SK-N-MC (cell line): Measurements from ENCODE around the gene SLC27A1.

Experiments used
- DNase-seq: peaks from one replicate; pipeline ENCODE4 v3.0.0-alpha.2; 2011; ENCODE audit warnings: low read depth, low spot score
- H3K27ac ChIP-seq: fragments of 200-600 bp; sonication (generic); 2 replicates; pipeline ENCODE4 v1.5.1; 2016; ENCODE audit warnings: mixed run types
- H3K36me3 ChIP-seq: fragments of 200-600 bp; sonication (generic); 2 replicates; pipeline ENCODE4 v1.6.1; 2017; ENCODE audit warnings: antibody characterized with exemption, low read length, mixed read lengths; ENCODE audit not compliant: insufficient read depth
- H3K4me3 ChIP-seq: fragments of 200-600 bp; sonication (generic); 2 replicates; pipeline ENCODE4 v1.5.1; 2016
- H3K9ac ChIP-seq: fragments of 200-600 bp; sonication (generic); 2 replicates; pipeline ENCODE4 v1.8.0; 2017; ENCODE audit warnings: mixed run types, mixed read lengths; ENCODE audit not compliant: insufficient read length
- H3K9me3 ChIP-seq: fragments of 200-600 bp; sonication (generic); 2 replicates; pipeline ENCODE4 v1.6.1; 2017; ENCODE audit warnings: low read depth, mild to moderate bottlenecking, antibody characterized with exemption, low read length, moderate library complexity, mixed read lengths
- EZH2 ChIP-seq: fragments of 200-600 bp; sonication (generic); IDR thresholded peaks from one replicate; pipeline ENCODE4 v1.6.1; 2017; ENCODE audit warnings: antibody characterized with exemption
- FOXP2 ChIP-seq: optimal IDR thresholded peaks from 2 replicates; pipeline ENCODE3; 2011; ENCODE audit warnings: mild to moderate bottlenecking, moderate library complexity; ENCODE audit not compliant: insufficient read depth; ENCODE audit errors: extremely low read length, control extremely low read depth
- POLR2AphosphoS5 ChIP-seq: IDR thresholded peaks from 2 replicates; pipeline ENCODE4 v1.6.1; 2012; ENCODE audit warnings: mild to moderate bottlenecking, low read depth, low read length, borderline replicate concordance

The SLC27A1 gene

DNA sequence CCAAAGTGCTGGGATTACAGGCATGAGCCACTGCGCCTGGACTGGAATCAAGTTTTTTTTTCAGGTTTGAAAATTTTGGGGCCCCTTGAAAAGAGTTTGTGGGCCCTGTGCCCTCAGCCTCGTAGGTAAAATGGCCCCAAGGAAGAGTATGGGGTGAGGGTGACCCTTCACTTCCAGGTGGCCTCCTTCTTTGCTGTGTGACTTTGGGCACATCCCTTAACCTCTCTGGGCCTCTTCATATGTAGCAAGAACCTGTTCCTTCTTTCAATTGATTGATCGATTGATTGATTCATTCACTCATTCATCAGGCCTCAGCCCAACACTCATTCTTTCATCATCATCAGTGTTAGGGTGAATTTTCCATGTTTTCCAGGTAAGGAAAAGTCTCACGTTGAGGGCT, 18.5 kb upstream of the SLC27A1 start:
- no peak for TF ChIP-seq POLR2AphosphoS5
- no peak for TF ChIP-seq EZH2
- no peak for TF ChIP-seq FOXP2
- no peaks in the 10 kb centered on the region for H3K36me3 ChIP-seq
- H3K4me3 ChIP-seq: no peak overlapping the region
- DNase-seq: no peak
- H3K9me3 ChIP-seq: no peaks in the 10 kb centered on the region
- no peak overlapping the region for H3K9ac ChIP-seq
- H3K27ac ChIP-seq: no peak overlapping the region

DNA sequence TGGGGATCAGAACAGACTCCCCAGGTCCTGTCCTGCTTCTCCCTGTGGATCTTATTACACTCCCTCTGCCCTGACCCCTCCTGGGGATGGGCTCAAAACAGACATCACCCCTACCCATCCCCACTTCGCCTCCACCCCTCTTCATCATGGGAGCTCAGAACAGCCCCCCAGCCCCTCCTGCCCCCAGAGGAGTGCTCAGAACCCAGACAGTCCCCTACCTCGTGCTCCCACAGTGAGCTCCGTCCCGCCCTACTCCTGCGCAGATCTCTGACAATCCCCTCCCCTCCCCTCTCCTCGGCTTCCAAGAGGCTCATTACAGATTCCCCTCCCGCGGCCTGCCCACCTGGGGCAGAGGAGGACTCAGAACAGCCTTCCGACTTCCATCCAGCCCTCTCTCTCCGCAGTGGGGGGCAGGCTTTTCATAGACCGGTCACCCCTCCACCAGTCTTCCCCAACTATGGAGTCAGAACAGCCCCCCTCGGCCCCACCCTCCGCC, 15.7 kb upstream of the SLC27A1 start:
- DNase-seq: no peak
- Histone ChIP-seq H3K4me3 (no peak overlapping the region), H3K9me3 (no peaks in the 10 kb centered on the region), H3K9ac (no peak overlapping the region), H3K36me3 (no peaks in the 10 kb centered on the region), H3K27ac (no peak overlapping the region)
- no peak for TF ChIP-seq POLR2AphosphoS5
- TF ChIP-seq EZH2: no peak
- TF ChIP-seq FOXP2: no peak

DNA sequence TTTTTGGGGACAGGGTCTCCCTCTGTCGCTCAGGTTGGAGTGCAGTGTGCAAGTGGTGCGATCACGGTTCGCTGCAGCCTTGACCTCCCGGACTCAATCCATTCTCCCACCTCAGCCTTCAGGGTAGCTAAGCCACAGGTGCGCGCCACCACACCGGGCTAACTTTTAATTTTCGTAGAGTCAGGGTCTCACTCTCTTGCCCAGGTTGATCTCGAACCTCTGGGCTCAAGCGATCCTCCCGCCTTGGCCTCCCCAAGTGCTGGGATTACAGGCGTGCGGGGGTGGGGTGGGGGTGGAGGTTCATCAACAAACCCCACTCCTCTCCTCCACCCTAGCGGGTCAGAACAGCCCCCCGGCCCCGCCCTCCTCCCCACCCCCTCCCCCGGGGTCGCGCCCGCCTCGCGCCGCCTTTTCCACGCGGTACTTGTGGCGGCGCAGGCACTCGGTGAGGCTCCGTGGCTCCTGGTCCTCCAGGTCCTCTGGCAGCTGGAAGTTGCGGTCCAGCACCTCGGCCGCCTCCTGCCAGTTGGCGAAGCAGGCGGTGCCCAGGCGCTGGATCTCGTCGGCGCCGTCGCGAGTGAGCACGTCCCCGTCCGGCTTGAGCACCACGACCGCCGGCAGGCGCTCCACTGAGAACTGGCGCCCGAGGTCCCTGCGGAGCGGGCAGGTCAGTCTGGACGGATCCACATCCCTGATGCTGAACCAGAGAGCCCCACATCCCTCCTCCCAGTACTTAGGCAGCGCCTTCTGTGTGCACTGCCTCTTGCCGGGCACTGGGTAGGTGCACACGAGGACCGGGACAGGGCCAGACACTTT, 14.8 kb upstream of the SLC27A1 start:
- no peak overlapping the region for H3K27ac ChIP-seq
- H3K4me3 ChIP-seq: no peak overlapping the region
- no peak overlapping the region for H3K9ac ChIP-seq
- no peak for DNase-seq
- TF ChIP-seq POLR2AphosphoS5 (no peak), EZH2 (no peak), FOXP2 (no peak)
- no peaks in the 10 kb centered on the region for H3K36me3 ChIP-seq
- no peaks in the 10 kb centered on the region for H3K9me3 ChIP-seq

DNA sequence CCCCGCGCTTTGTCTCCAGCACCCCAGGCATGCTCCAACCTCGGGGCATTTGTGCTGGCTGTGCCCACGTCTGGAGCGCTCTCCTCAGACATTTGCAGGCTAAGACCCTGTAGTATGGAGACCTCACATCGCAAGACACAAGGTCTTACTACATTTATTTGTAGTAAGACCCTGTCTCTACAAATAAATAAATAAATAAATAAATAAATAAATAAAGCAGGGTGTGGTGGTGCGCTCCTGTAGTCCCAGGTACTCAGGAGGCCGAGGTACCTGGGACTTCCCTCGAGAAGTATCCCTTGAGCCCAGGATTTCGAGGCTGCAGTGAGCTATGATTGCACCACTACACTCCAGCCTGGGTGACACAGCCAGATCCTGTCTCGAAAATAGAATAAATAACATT, 14.2 kb upstream of the SLC27A1 start:
- Histone ChIP-seq H3K9me3 (no peaks in the 10 kb centered on the region), H3K4me3 (no peak overlapping the region), H3K9ac (no peak overlapping the region), H3K27ac (no peak overlapping the region), H3K36me3 (no peaks in the 10 kb centered on the region)
- no peak for DNase-seq
- no peak for TF ChIP-seq POLR2AphosphoS5
- TF ChIP-seq FOXP2: no peak
- TF ChIP-seq EZH2: no peak

DNA sequence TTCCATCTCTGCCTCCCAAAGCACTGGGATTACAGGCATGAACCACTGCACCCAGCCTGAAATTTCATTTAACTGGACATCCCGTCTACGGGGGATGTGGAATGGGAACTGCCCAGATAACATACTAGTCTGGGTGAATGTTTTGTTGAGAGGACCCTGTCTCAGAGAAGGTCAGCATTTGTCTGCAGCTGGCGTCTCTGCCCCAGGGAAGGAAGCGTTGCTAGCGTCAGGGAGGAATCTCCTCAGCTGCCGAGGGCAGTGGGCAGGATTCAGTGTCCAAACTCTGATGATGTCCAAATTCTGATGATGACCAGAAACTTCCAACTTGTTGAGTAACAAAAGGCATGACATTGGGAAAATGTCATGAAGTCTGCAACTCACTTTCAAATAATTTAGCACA, 12.7 kb upstream of the SLC27A1 start:
- Histone ChIP-seq H3K27ac (no peak overlapping the region), H3K4me3 (no peak overlapping the region), H3K9me3 (no peaks in the 10 kb centered on the region), H3K9ac (no peak overlapping the region), H3K36me3 (no peaks in the 10 kb centered on the region)
- DNase-seq: no peak
- TF ChIP-seq EZH2: no peak
- no peak for TF ChIP-seq FOXP2
- TF ChIP-seq POLR2AphosphoS5: no peak

DNA sequence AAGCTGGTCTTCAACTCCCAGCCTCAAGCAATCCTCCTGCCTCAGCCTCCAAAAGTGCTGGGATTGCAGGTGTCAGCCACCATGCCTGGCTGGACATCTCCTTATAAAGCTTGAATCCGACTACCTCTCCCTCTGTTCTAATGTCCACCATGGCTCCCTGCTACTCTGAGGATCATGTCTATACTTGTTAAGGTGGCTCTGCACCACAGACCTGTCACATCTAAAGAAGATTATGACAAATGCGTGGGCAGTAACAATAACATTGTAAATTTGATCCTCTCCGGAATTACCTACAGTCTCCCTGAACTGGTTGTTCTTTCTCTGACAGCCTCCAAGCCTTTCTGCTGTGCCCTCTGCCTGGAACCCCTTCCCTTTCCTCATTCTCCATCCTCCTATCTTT, 11.4 kb upstream of the SLC27A1 start:
- DNase-seq: no peak
- H3K9ac ChIP-seq: no peak overlapping the region
- TF ChIP-seq EZH2 (no peak), POLR2AphosphoS5 (no peak), FOXP2 (no peak)
- H3K36me3 ChIP-seq: no peaks in the 10 kb centered on the region
- no peak overlapping the region for H3K27ac ChIP-seq
- no peak overlapping the region for H3K4me3 ChIP-seq
- no peaks in the 10 kb centered on the region for H3K9me3 ChIP-seq

DNA sequence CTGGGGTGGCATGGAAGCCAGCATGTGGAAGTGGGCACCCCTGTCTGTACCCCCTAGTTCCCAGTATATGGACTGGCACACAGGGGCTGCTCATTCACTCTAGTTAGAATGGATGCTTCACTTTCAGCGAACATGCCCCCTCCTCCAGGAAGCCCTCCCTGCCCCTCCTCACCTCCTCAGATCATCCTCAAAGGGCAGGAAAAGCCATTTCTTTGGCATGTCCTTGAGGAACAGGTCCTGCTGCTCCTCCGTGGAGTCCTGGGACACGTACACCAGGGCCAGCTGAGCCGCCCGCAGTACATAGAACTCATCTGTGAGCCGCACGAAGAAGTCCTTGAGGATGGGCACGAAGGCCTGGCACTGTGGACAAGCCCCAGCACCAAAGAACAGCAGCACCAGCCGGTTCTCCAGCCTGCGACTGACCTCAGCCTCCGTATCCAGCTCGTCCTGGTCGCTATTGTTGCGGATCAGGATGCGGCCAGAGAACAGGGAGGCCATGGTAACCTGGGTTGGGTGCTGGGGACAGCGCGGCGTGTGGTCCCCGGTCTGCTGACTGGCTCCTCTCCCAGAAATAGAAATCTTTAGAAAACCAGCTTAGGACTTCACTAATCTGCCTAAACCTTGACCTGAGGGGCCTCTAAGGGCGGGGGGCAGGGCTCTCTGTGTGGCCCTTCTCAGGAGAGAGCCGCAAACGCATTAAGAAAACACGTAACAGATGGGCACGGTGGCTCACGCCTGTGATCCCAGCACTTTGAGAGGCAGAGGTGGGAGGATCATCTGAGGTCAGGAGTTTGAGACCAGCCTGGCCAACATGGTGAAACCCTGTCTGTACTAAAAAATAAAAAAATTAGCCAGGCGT, 9.7 kb upstream of the SLC27A1 start, which contains the start of gene NXNL1:
Gene NXNL1, minus strand, starts transcription at position 555 of the 859 bp plus-strand sequence. Its CDS starts 57 bp downstream, at position 498.
- Histone ChIP-seq H3K9ac (no peak within 1 kb of the TSS), H3K4me3 (no peak within 1 kb of the TSS), H3K9me3 (no peaks in the 10 kb centered on the region), H3K27ac (no peak within 1 kb of the TSS), H3K36me3 (no peaks in the 10 kb centered on the region)
- TF ChIP-seq EZH2 (no peak), POLR2AphosphoS5 (no peak), FOXP2 (no peak)
- DNase-seq: no peak

DNA sequence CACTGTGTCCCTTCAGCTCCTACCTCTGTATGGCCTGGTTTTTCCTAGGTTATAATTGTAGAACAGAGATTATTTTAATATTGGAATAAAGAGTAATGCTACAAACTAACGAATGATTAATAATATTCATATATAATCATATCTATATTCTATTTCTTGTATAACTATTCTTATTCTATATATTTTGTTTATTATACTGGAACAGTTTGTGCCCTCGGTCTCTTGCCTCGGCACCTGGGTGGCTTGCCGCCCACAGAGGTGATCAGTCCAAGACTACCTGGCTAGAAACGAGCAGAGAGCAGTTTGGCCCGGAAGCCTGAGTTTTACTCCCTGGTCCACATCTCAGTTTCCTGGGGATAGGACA, 3.9 kb upstream of the SLC27A1 start:
- Histone ChIP-seq H3K9ac (no peak overlapping the region), H3K36me3 (no peaks in the 10 kb centered on the region), H3K9me3 (no peaks in the 10 kb centered on the region), H3K27ac (no peak overlapping the region), H3K4me3 (no peak overlapping the region)
- no peak for DNase-seq
- TF ChIP-seq POLR2AphosphoS5 (no peak), FOXP2 (no peak), EZH2 (no peak)
